GM12875 (cell line): ENCODE data around the gene ANKFY1.

Experiments used
- H3K4me3 ChIP-seq: one replicate; pipeline ENCODE4 v1.5.1; 2011; ENCODE audit warnings: low read depth, low read length, control low read depth
- TF ChIP-seq, protein P1 (sequence below): IDR thresholded peaks from 2 replicates; pipeline ENCODE4 v1.5.1; 2011; ENCODE audit warnings: low read depth, mild to moderate bottlenecking, control low read depth, inconsistent platforms, low read length, moderate library complexity, borderline replicate concordance; ENCODE audit not compliant: insufficient read depth

The ANKFY1 gene

DNA sequence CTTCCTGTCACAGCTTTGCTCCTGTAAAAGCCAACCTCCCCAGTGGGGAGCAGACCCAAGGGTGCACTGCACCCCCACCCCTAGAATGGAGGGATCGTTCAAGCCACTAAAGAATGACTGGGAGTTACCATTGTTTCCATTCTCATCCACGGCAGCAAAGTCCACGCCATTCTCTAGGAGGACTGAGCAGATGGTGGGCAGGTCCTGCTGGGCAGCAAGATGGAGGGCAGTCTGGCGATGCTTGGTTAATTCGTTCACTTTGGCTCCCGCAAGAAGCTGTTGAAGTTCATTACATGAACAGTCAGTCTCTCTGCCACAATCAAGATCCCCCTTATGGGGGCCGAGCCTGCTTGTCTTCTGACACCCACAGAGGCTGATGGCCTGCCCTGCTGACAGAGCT lies 90.0 kb downstream of the ANKFY1 start:
- TF ChIP-seq, protein P1, sequence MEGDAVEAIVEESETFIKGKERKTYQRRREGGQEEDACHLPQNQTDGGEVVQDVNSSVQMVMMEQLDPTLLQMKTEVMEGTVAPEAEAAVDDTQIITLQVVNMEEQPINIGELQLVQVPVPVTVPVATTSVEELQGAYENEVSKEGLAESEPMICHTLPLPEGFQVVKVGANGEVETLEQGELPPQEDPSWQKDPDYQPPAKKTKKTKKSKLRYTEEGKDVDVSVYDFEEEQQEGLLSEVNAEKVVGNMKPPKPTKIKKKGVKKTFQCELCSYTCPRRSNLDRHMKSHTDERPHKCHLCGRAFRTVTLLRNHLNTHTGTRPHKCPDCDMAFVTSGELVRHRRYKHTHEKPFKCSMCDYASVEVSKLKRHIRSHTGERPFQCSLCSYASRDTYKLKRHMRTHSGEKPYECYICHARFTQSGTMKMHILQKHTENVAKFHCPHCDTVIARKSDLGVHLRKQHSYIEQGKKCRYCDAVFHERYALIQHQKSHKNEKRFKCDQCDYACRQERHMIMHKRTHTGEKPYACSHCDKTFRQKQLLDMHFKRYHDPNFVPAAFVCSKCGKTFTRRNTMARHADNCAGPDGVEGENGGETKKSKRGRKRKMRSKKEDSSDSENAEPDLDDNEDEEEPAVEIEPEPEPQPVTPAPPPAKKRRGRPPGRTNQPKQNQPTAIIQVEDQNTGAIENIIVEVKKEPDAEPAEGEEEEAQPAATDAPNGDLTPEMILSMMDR: no peak
- no peak overlapping the region for H3K4me3 ChIP-seq

DNA sequence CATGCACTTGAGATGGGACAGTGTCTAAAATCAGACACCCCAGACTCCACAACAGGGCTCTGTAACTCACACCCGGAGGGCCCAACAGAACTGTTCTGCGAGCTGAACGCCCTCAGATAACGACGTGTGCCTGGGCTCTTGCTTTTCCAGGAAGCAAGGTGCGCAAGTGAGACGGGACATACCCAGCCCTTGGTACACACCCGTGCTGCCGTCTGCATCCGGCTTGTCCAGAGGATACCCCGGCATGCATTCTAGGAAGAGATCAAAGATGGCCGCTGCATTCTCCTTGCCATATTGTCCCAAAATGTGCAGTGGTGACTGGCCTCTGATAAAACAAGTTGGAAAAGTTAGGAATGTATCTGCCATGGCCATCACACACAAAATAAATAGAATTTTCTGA lies 91.4 kb downstream of the ANKFY1 start:
- TF ChIP-seq, protein P1: no peak
- H3K4me3 ChIP-seq: no peak overlapping the region

DNA sequence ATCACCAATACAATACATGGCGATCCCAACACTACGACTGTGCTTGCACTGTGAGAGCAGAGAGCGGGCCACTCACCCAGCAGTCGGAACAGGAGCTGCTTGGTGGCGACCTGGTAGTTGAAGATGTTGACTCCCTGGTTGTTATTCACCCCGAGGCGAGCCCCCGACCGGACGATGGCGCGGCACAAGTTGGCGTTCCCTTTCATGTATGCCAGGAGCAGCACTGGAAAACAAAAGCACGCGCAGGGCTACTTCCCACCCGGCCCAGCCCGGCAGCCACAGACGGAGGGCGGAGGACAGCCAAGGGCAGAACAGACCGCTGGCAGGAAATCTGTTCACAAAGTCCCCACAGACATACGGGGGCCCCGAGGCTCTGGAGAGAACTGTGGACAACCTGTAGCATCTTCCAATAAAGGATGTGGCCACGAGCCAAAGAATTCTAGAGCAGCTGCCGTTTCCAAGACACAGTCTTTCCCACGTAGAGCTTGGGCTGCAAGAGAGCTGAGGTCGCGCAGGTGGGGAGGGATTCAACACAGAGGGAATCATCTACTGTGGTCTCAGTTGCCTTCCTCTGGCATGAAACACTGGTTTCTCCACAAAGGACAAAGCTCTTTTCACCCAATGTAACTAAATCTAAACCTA lies 93.0 kb downstream of the ANKFY1 start:
- TF ChIP-seq, protein P1: no peak

DNA sequence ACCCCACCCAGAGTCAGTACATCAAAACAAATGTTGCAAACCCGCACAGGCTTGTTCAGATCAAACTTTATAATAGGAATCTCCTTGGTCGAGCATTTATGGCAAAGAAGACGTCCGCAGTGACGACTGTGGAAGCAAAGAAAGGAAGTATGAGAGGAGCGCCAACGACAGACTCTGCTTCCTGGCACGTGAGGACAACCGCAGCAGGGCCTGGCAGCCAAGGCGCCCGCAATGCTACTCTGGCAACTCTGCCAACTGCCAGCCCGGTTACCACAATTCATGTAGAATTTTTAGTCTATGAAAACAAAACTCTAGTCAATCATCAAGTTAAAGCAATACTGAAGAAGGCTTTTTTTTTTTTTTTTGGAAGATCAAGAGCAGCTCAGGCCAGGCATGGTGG lies 96.0 kb downstream of the ANKFY1 start:
- no peak overlapping the region for H3K4me3 ChIP-seq
- TF ChIP-seq, protein P1: no peak

More for the DNA sequence above, 93.0 kb downstream of the ANKFY1 start:
- no peak overlapping the region for H3K4me3 ChIP-seq

DNA sequence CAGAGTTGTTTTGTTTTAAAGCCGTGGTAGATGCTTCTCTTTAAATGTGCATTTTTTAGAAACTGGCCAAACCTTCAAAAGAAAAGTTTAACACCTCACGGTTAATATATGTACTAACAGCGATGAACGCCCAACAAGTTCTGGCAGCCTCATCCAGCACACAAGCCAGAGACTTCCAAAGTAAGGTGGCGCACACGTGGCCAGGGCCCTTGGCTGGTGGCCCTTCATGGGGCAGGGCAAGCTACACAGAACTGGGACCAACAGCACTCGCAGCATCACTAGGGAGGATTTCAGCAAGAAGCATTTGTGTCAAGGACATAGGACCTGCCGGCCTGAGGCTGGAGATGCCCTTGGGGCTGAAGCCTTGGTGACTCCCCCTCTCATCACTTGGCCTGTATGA lies 97.4 kb downstream of the ANKFY1 start:
- H3K4me3 ChIP-seq: no peak overlapping the region
- TF ChIP-seq, protein P1: no peak

DNA sequence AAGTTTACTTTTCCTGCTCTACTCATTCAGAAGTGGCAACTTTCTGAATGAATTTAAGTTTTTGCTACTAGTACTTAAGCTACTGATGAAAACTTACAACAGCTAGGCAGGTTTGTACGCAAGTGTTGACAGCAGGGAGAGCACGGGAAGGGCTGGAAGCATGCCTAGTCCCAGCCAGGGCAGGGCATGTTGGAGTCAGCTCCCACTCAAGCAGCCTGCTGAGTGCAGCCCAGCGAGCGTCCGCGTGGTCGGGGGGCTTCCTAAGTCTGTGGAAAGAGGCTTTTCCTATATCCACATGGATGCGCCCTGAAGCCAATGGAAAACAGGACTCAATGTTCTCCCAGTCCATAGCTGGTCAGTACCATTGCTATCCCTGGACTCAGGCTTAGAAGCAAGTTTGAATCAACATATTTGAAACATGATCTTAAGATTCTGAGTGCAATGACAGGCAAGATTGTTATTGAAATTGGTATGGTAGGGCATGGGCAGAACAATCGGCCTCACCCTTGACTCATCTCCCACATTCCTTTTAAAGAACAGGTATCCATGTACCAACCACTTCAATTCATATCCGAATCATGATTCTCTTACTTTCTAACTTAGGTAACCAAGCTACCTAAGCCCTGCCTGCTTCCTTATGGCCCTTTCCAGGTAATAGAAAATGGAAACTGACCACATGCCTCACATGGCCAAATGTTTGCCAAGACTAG lies 98.3 kb downstream of the ANKFY1 start:
- no peak overlapping the region for H3K4me3 ChIP-seq
- TF ChIP-seq, protein P1: no peak

DNA sequence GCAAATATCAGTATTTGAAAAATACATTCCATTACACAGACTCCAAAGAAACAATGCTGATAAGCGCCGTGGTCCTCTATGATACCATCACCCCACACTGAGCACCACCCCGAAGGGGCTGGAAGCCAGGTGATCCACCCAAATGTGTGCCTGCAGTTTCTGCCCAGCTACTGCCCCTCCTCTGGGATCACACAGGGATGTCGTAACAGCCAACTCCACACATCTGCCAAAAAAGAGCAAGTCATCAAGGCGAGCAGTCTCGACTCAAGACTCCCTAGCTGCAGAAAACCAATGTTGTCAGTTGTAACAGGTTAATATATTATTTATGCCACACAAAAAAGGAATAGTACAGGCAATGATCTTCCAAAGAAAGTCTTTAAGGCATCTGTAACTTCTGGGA lies 99.8 kb downstream of the ANKFY1 start:
- no peak overlapping the region for H3K4me3 ChIP-seq
- TF ChIP-seq, protein P1: no peak
